ENCODE results near the gene KLF17.

KLF17 gene

GRCh38 chr1:44119525-44119924 lies 904 bp downstream of the KLF17 start:
- H3K4me3 ChIP-seq (replicated peaks; ENCODE audit: low read depth, low read length): no peak overlapping the region
- no peak for DNase-seq (ENCODE audit: extremely low read depth, insufficient read length)
- no peaks in the 10 kb centered on the region for H3K27me3 ChIP-seq (replicated peaks; ENCODE audit: control insufficient read depth, insufficient read depth, low read length)
- no peak for TF ChIP-seq CTCF (IDR thresholded peaks at IDR 0.05; ENCODE audit: insufficient read depth, low read length, poor library complexity, severe bottlenecking)
- H3K36me3 ChIP-seq (ENCODE audit: control insufficient read depth, insufficient read depth, low read length): no peaks in the 10 kb centered on the region

- TF ChIP-seq CTCF (IDR thresholded peaks at IDR 0.05; ENCODE audit: insufficient read depth, low read length, poor library complexity, severe bottlenecking): no peak
- Histone ChIP-seq H3K4me3 (replicated peaks; ENCODE audit: low read depth, low read length) (no peak overlapping the region), H3K36me3 (ENCODE audit: control insufficient read depth, insufficient read depth, low read length) (no peaks in the 10 kb centered on the region), H3K27me3 (replicated peaks; ENCODE audit: control insufficient read depth, insufficient read depth, low read length) (no peaks in the 10 kb centered on the region)
- DNase-seq (ENCODE audit: extremely low read depth, insufficient read length): no peak
Measured at GRCh38 chr1:44120398-44120949, 1.9 kb downstream of the KLF17 start.

GRCh38 chr1:44129616-44130500 lies 11.2 kb downstream of the KLF17 start:
- Histone ChIP-seq H3K36me3 (ENCODE audit: control insufficient read depth, insufficient read depth, low read length) (no peaks in the 10 kb centered on the region), H3K4me3 (replicated peaks; ENCODE audit: low read depth, low read length) (no peak overlapping the region), H3K27me3 (replicated peaks; ENCODE audit: control insufficient read depth, insufficient read depth, low read length) (no peaks in the 10 kb centered on the region; the same call in 1 of the 2 replicates)
- TF ChIP-seq CTCF (IDR thresholded peaks at IDR 0.05; ENCODE audit: insufficient read depth, low read length, poor library complexity, severe bottlenecking): no peak
- no peak for DNase-seq (ENCODE audit: extremely low read depth, insufficient read length)

GRCh38 chr1:44131411-44131810 lies 12.8 kb downstream of the KLF17 start:
- TF ChIP-seq CTCF (IDR thresholded peaks at IDR 0.05; ENCODE audit: insufficient read depth, low read length, poor library complexity, severe bottlenecking): no peak
- Histone ChIP-seq H3K4me3 (replicated peaks; ENCODE audit: low read depth, low read length) (no peak overlapping the region), H3K27me3 (replicated peaks; ENCODE audit: control insufficient read depth, insufficient read depth, low read length) (no peaks in the 10 kb centered on the region; the same call in 1 of the 2 replicates), H3K36me3 (ENCODE audit: control insufficient read depth, insufficient read depth, low read length) (no peaks in the 10 kb centered on the region)
- no peak for DNase-seq (ENCODE audit: extremely low read depth, insufficient read length)

GRCh38 chr1:44134071-44134920 lies 15.7 kb downstream of the KLF17 start:
- Histone ChIP-seq H3K27me3 (replicated peaks; ENCODE audit: control insufficient read depth, insufficient read depth, low read length) (peaks cover 2% of the 10 kb centered on the region), H3K36me3 (ENCODE audit: control insufficient read depth, insufficient read depth, low read length) (no peaks in the 10 kb centered on the region), H3K4me3 (replicated peaks; ENCODE audit: low read depth, low read length) (no peak overlapping the region)
- no peak for TF ChIP-seq CTCF (IDR thresholded peaks at IDR 0.05; ENCODE audit: insufficient read depth, low read length, poor library complexity, severe bottlenecking)
- DNase-seq (ENCODE audit: extremely low read depth, insufficient read length): no peak

Measured in GM06990 (cell line).